Measurements from ENCODE around the gene CDKN2A. TPM values are rescaled to one million over a fixed set of nuclear protein-coding genes. Genes with fewer than 3 reads are reported as not detected.

The CDKN2A gene
- polyA plus RNA-seq, 1 donor from 2014 or later, result not detected

GRCh38 chr9:22041775-22042174 is 47.6 kb upstream of the CDKN2A start:
- Histone ChIP-seq H3K4me3 (ENCODE audit: low read length) (no peak overlapping the region), H3K9ac (ENCODE audit: low read length) (no peak overlapping the region), H2AFZ (ENCODE audit: low read depth, low read length) (no peak overlapping the region), H3K27me3 (ENCODE audit: insufficient read depth, low read depth, low read length) (no peaks in the 10 kb centered on the region), H3F3A (ENCODE audit: insufficient read depth, low read length, poor library complexity, severe bottlenecking) (no peaks in the 10 kb centered on the region), H3K9me3 (ENCODE audit: low read length) (no peaks in the 10 kb centered on the region), H3K27ac (ENCODE audit: low read length) (no peak overlapping the region), H3K9me2 (ENCODE audit: insufficient read depth, low read length) (no peaks in the 10 kb centered on the region), H3K4me2 (ENCODE audit: low read length) (no peak overlapping the region), H3K79me2 (replicated peaks; ENCODE audit: insufficient read depth, low read length) (no peaks in the 10 kb centered on the region), H4K20me1 (ENCODE audit: insufficient read depth) (no peaks in the 10 kb centered on the region), H3K36me3 (ENCODE audit: insufficient read depth, low read length) (no peaks in the 10 kb centered on the region)
- no peak for TF ChIP-seq CTCF (IDR thresholded peaks at IDR 0.05; ENCODE audit: poor library complexity, severe bottlenecking)
- TF ChIP-seq TAF1 (IDR thresholded peaks at IDR 0.05; ENCODE audit: low read depth), result no peak
- no peak for TF ChIP-seq REST (IDR thresholded peaks at IDR 0.05; ENCODE audit: borderline replicate concordance)
- no peak for TF ChIP-seq MXI1 (conservative IDR thresholded peaks at IDR 0.05; ENCODE audit: poor library complexity, severe bottlenecking)
- TF ChIP-seq EZH2 (IDR thresholded peaks at IDR 0.05; ENCODE audit: borderline replicate concordance, insufficient read depth, low read length, poor library complexity, severe bottlenecking), result no peak
- no peak for TF ChIP-seq POLR2AphosphoS5 (IDR thresholded peaks at IDR 0.05)
- no peak for TF ChIP-seq EP300 (conservative IDR thresholded peaks at IDR 0.05; ENCODE audit: poor library complexity, severe bottlenecking)
- no peak for TF ChIP-seq SMC3 (conservative IDR thresholded peaks at IDR 0.05; ENCODE audit: poor library complexity)

- Histone ChIP-seq H3K27me3 (ENCODE audit: insufficient read depth, low read depth, low read length) (no peaks in the 10 kb centered on the region), H4K20me1 (ENCODE audit: insufficient read depth) (no peaks in the 10 kb centered on the region), H3K36me3 (ENCODE audit: insufficient read depth, low read length) (no peaks in the 10 kb centered on the region), H3F3A (ENCODE audit: insufficient read depth, low read length, poor library complexity, severe bottlenecking) (no peaks in the 10 kb centered on the region), H3K79me2 (replicated peaks; ENCODE audit: insufficient read depth, low read length) (no peaks in the 10 kb centered on the region), H3K9ac (ENCODE audit: low read length) (no peak overlapping the region), H3K27ac (ENCODE audit: low read length) (no peak overlapping the region), H2AFZ (ENCODE audit: low read depth, low read length) (no peak overlapping the region), H3K9me2 (ENCODE audit: insufficient read depth, low read length) (no peaks in the 10 kb centered on the region), H3K4me2 (ENCODE audit: low read length) (no peak overlapping the region), H3K4me3 (ENCODE audit: low read length) (no peak overlapping the region), H3K9me3 (ENCODE audit: low read length) (no peaks in the 10 kb centered on the region)
- TF ChIP-seq MXI1 (conservative IDR thresholded peaks at IDR 0.05; ENCODE audit: poor library complexity, severe bottlenecking) (no peak), REST (IDR thresholded peaks at IDR 0.05; ENCODE audit: borderline replicate concordance) (no peak), EZH2 (IDR thresholded peaks at IDR 0.05; ENCODE audit: borderline replicate concordance, insufficient read depth, low read length, poor library complexity, severe bottlenecking) (no peak)
Observed at GRCh38 chr9:22041344-22041743, 47.2 kb upstream of the CDKN2A start.

Measured in neural cell (in vitro differentiated cells).